Regular cardiac myocyte (primary cell): ENCODE results near the gene NOXRED1. TPM values are rescaled to one million over a fixed set of nuclear protein-coding genes. Genes with fewer than 3 reads are reported as not detected.

Experiments used
- total RNA-seq: library from RNA; depleted of rRNA; stranded (reverse); fragments of >200 nt; gene quantifications from 2 replicates; pipeline ENCODE4 v1.2.3, GENCODE V29; 2014

Gene NOXRED1, protein sequence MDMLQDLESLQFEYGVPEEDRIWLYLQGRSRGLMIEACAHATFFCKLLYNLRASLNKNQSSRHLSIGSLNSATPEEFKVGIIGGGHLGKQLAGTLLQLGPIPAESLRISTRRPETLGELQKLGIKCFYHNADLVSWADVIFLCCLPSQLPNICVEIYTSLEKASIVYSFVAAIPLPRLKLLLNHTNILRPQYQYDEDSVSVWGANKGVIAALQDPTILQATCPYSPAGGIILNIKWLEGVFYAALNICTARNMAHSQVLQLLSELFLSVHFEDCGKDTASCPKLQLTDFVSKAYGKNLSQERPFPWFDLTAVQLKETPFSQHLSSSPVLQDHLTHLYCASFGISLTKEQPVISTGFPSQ
- 0.19 and 0.28 TPM in 2 replicates for total RNA-seq

DNA sequence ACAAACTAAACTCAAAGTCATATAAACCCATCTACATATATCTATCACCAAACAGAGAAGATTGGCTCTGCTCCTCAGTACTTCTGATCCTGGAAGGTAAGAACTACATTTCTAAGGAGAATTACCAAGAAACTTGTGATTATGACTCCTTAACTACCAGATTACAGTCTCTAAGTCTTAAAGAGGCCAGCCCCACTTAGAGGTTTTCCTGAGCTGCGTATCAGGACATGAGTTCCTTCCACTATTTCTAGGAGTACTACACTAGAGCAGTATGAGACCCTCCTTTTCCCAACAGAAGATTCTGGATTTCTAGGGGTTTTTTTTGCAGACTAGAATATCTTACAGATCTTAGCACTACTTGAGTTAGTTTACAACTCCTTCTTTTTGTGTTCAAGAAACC lies at the start of gene NOXRED1:
Gene NOXRED1, minus strand, starts transcription at position 101 of the 400 bp plus-strand sequence. CDS start 634 bp downstream, outside the sequence.

GRCh38 chr14:77457522-77458248 lies 34.4 kb upstream of the NOXRED1 start, which contains the start of the genes AHSA1 and VIPAS39:
AHSA1 (plus strand) TSS chr14:77458093; CDS start chr14:77458190, 97 bp downstream.
VIPAS39 (minus strand) TSS chr14:77457601; CDS start chr14:77454102, 3,499 bp downstream.

GRCh38 chr14:77376771-77377501 lies 46.4 kb downstream of the NOXRED1 start, which contains the start of the genes SAMD15 and TMED8:
SAMD15 (plus strand) TSS chr14:77377379; CDS start chr14:77377419, 40 bp downstream.
TMED8 (minus strand) TSS chr14:77377094; CDS start chr14:77377053, 41 bp downstream.

Other genes with a start within 250 kb of the NOXRED1 start
- under 0.01 and 0.56 TPM in 2 replicates for gene TMEM63C, start 241.7 kb downstream of the NOXRED1 start, total RNA-seq
- gene NGB, start 152.3 kb downstream of the NOXRED1 start, total RNA-seq, result not detected in 2 replicates
- gene POMT2, start 102.6 kb downstream of the NOXRED1 start, total RNA-seq, result 9.9 and 12.5 TPM in 2 replicates
- gene GSTZ1, start 102.5 kb downstream of the NOXRED1 start, total RNA-seq, result 22.6 and 23.4 TPM in 2 replicates
- 11.0 and 15.3 TPM in 2 replicates for gene TMED8, start 46.4 kb downstream of the NOXRED1 start, total RNA-seq
- 2.5 and 4.2 TPM in 2 replicates for gene SAMD15, start 46.1 kb downstream of the NOXRED1 start, total RNA-seq
- gene VIPAS39, start 34.1 kb upstream of the NOXRED1 start, total RNA-seq, result 29.3 and 33.3 TPM in 2 replicates
- gene AHSA1, start 34.6 kb upstream of the NOXRED1 start, total RNA-seq, result 124 and 237 TPM in 2 replicates
- gene ISM2, start 75.3 kb upstream of the NOXRED1 start, total RNA-seq, result 0.19 and 3.1 TPM in 2 replicates
- 30.7 and 46.2 TPM in 2 replicates for gene SPTLC2, start 193.1 kb upstream of the NOXRED1 start, total RNA-seq